ENCODE measurements around the gene SLC22A3. TPM values are rescaled to one million over a fixed set of nuclear protein-coding genes. Genes with fewer than 3 reads are reported as not detected.
"Not testable (repeated sequence)": the region's sequence is repeated elsewhere in the genome, so short reads cannot be mapped to it uniquely, and the experiment has no call there.

The SLC22A3 gene
- total RNA-seq, 1 experiment from 2014 or later, result 8.1 TPM

- no peaks in the 10 kb centered on the region for H3K27me3 Mint-ChIP-seq (ENCODE audit: unreplicated experiment)
- H3K36me3 Mint-ChIP-seq (ENCODE audit: insufficient read depth, unreplicated experiment), result peaks cover 6% of the 10 kb centered on the region
- no TSS peak for BruUV-seq (replicated peaks)
- DNase-seq, result no peak
- peaks cover 62% of the 10 kb centered on the region for H3K4me1 Mint-ChIP-seq (ENCODE audit: low read depth, unreplicated experiment)
- H3K27ac Mint-ChIP-seq (ENCODE audit: unreplicated experiment), result no peak overlapping the region
- H3K9me3 Mint-ChIP-seq (ENCODE audit: low read depth, unreplicated experiment), result peaks cover 2% of the 10 kb centered on the region
- CTCF ChIA-PET, result interaction anchor here (2.3 kb wide), 1 partner anchor 167 kb away, joined by 11 read pairs; no protein-coding TSS in a partner anchor
- no peak for TF ChIP-seq CTCF (IDR thresholded peaks at IDR 0.05; ENCODE audit: unreplicated experiment)
- no peak overlapping the region for H3K4me3 Mint-ChIP-seq (ENCODE audit: low read depth, unreplicated experiment)
- intact Hi-C loops (cut with micrococcal nuclease; ENCODE audit: unreplicated experiment), result no loop called here
Observed at GRCh38 chr6:160387916-160388643, 39.9 kb downstream of the SLC22A3 start.

GRCh38 chr6:160388922-160389321, 40.7 kb downstream of the SLC22A3 start:
- no peak overlapping the region for H3K27ac Mint-ChIP-seq (ENCODE audit: unreplicated experiment)

GRCh38 chr6:160391419-160392116, 43.4 kb downstream of the SLC22A3 start:
- H3K9me3 Mint-ChIP-seq (ENCODE audit: low read depth, unreplicated experiment), result no peaks in the 10 kb centered on the region
- peak; percentile 66 for DNase-seq
- H3K36me3 Mint-ChIP-seq (ENCODE audit: insufficient read depth, unreplicated experiment), result peaks cover 13% of the 10 kb centered on the region
- BruUV-seq (replicated peaks), result no TSS peak
- CTCF ChIA-PET, result interaction anchor here (1.4 kb wide), 1 partner anchor 170 kb away, joined by 3 read pairs; no protein-coding TSS in a partner anchor
- peak overlapping the region; percentile 9 for H3K4me3 Mint-ChIP-seq (ENCODE audit: low read depth, unreplicated experiment)
- peaks cover 52% of the 10 kb centered on the region for H3K4me1 Mint-ChIP-seq (ENCODE audit: low read depth, unreplicated experiment)
- intact Hi-C loops (cut with micrococcal nuclease; ENCODE audit: unreplicated experiment), result loop anchor here (2.0 to 5.0 kb wide), 4 partner anchors 44 to 254 kb away; partner anchors contain the start of gene SLC22A3
- H3K27me3 Mint-ChIP-seq (ENCODE audit: unreplicated experiment), result no peaks in the 10 kb centered on the region
- H3K27ac Mint-ChIP-seq (ENCODE audit: unreplicated experiment), result peak overlapping the region; percentile 82
- TF ChIP-seq CTCF (IDR thresholded peaks at IDR 0.05; ENCODE audit: unreplicated experiment), result no peak

More at GRCh38 chr6:160388922-160389321, 40.7 kb downstream of the SLC22A3 start:
- BruUV-seq (replicated peaks), result no TSS peak
- TF ChIP-seq CTCF (IDR thresholded peaks at IDR 0.05; ENCODE audit: unreplicated experiment), result no peak
- intact Hi-C loops (cut with micrococcal nuclease; ENCODE audit: unreplicated experiment), result no loop called here
- DNase-seq, result no peak
- Mint-ChIP-seq H3K4me1 (ENCODE audit: low read depth, unreplicated experiment) (peaks cover 66% of the 10 kb centered on the region), H3K27me3 (ENCODE audit: unreplicated experiment) (no peaks in the 10 kb centered on the region), H3K9me3 (ENCODE audit: low read depth, unreplicated experiment) (no peaks in the 10 kb centered on the region), H3K36me3 (ENCODE audit: insufficient read depth, unreplicated experiment) (peaks cover 6% of the 10 kb centered on the region), H3K4me3 (ENCODE audit: low read depth, unreplicated experiment) (no peak overlapping the region)
- CTCF ChIA-PET, result no interaction called here

GRCh38 chr6:160393442-160393841, 45.3 kb downstream of the SLC22A3 start:
- Mint-ChIP-seq H3K27ac (ENCODE audit: unreplicated experiment) (peak overlapping the region; percentile 95), H3K36me3 (ENCODE audit: insufficient read depth, unreplicated experiment) (peaks cover 13% of the 10 kb centered on the region), H3K4me1 (ENCODE audit: low read depth, unreplicated experiment) (peaks cover 43% of the 10 kb centered on the region)
- intact Hi-C loops (cut with micrococcal nuclease; ENCODE audit: unreplicated experiment), result loop anchor here (5.0 kb wide), 3 partner anchors 46 to 256 kb away; partner anchors contain the start of gene SLC22A3
- DNase-seq; H3K9me3 Mint-ChIP-seq (ENCODE audit: low read depth, unreplicated experiment); BruUV-seq (replicated peaks); CTCF ChIA-PET; H3K4me3 Mint-ChIP-seq (ENCODE audit: low read depth, unreplicated experiment); H3K27me3 Mint-ChIP-seq (ENCODE audit: unreplicated experiment): not testable (repeated sequence)
